OCI-LY3 (cell line): ENCODE measurements around the gene DSTN.

Source experiments
- H2AFZ ChIP-seq: fragments of 200-600, 300-600 bp; shearing (Covaris generic); 2 replicates; pipeline ENCODE4 v1.6.0; 2014; ENCODE audit warnings: antibody characterized with exemption, low read depth, low read length
- H3K27ac ChIP-seq: fragments of 200-600, 300-600 bp; sonication (generic); 2 replicates; pipeline ENCODE4 v1.5.1; 2014; ENCODE audit warnings: mild to moderate bottlenecking, low read length, moderate library complexity, mixed read lengths
- H3K27me3 ChIP-seq: fragments of 200-600, 300-600 bp; sonication (generic); 2 replicates; pipeline ENCODE4 v1.6.1; 2014; ENCODE audit warnings: low read depth, low read length, mixed read lengths
- H3K36me3 ChIP-seq: fragments of 200-600, 300-600 bp; sonication (generic); replicated peaks from 2 replicates; pipeline ENCODE3; 2014; ENCODE audit warnings: low read depth, low read length, mixed read lengths
- H3K4me1 ChIP-seq: fragments of 300-600, 200-600 bp; sonication (generic); 2 replicates; pipeline ENCODE4 v1.6.1; 2014; ENCODE audit warnings: low read length, mixed read lengths
- H3K4me2 ChIP-seq: fragments of 200-600, 300-600 bp; sonication (generic); 2 replicates; pipeline ENCODE4 v1.6.1; 2014; ENCODE audit warnings: low read length, mixed read lengths
- H3K4me3 ChIP-seq: fragments of 300-600, 200-600 bp; sonication (generic); 2 replicates; pipeline ENCODE4 v1.5.1; 2014; ENCODE audit warnings: antibody characterized with exemption, mild to moderate bottlenecking, low read length, moderate library complexity
- H3K79me2 ChIP-seq: fragments of 300-600, 200-600 bp; shearing (Covaris generic); 2 replicates; pipeline ENCODE4 v1.6.1; 2014; ENCODE audit warnings: mild to moderate bottlenecking, low read length, mixed read lengths
- H3K9ac ChIP-seq: fragments of 300-600, 200-600 bp; shearing (Covaris generic); 2 replicates; pipeline ENCODE4 v1.6.0; 2014; ENCODE audit warnings: mild to moderate bottlenecking, low read length, moderate library complexity
- H3K9me3 ChIP-seq: fragments of 200-600, 300-600 bp; shearing (Covaris generic); 2 replicates; pipeline ENCODE4 v1.6.1; 2014; ENCODE audit warnings: low read length, mixed read lengths; ENCODE audit not compliant: insufficient read depth
- H4K20me1 ChIP-seq: fragments of 200-600, 300-600 bp; sonication (generic); 2 replicates; pipeline ENCODE4 v1.6.1; 2016; ENCODE audit warnings: low read length, mixed read lengths; ENCODE audit not compliant: insufficient read depth
- CTCF ChIP-seq: fragments of 200-600, 300-600 bp; sonication (generic); IDR thresholded peaks from 2 replicates; pipeline ENCODE4 v1.5.1; 2014; ENCODE audit warnings: antibody characterized with exemption, low read length, low read depth
- EZH2phosphoT487 ChIP-seq: fragments of 200-600 bp; shearing (Covaris generic); IDR thresholded peaks from 2 replicates; pipeline ENCODE4 v1.6.1; 2018; ENCODE audit warnings: antibody characterized with exemption, mixed run types, low read depth

Gene DSTN

GRCh38 chr20:17595856-17596255 is 26.0 kb downstream of the DSTN start:
- no peaks in the 10 kb centered on the region for H3K9me3 ChIP-seq
- no peak overlapping the region for H3K4me3 ChIP-seq
- no peaks in the 10 kb centered on the region for H3K27me3 ChIP-seq
- TF ChIP-seq CTCF (no peak), EZH2phosphoT487 (no peak)
- H3K4me2 ChIP-seq: no peak overlapping the region
- peaks cover 18% of the 10 kb centered on the region for H3K36me3 ChIP-seq
- H3K4me1 ChIP-seq: no peaks in the 10 kb centered on the region
- peaks cover 94% of the 10 kb centered on the region for H4K20me1 ChIP-seq
- no peak overlapping the region for H3K27ac ChIP-seq
- H3K79me2 ChIP-seq: peaks cover 80% of the 10 kb centered on the region
- no peak overlapping the region for H2AFZ ChIP-seq
- no peak overlapping the region for H3K9ac ChIP-seq

- H3K79me2 ChIP-seq: peaks cover 64% of the 10 kb centered on the region
- H4K20me1 ChIP-seq: peaks cover 92% of the 10 kb centered on the region
- no peak for TF ChIP-seq CTCF
- TF ChIP-seq EZH2phosphoT487: no peak
- H3K27ac ChIP-seq: no peak overlapping the region
- H3K9me3 ChIP-seq: no peaks in the 10 kb centered on the region
- no peak overlapping the region for H3K4me3 ChIP-seq
- no peaks in the 10 kb centered on the region for H3K27me3 ChIP-seq
- H3K4me2 ChIP-seq: no peak overlapping the region
- no peak overlapping the region for H2AFZ ChIP-seq
- peaks cover 18% of the 10 kb centered on the region for H3K36me3 ChIP-seq
- no peak overlapping the region for H3K9ac ChIP-seq
- no peaks in the 10 kb centered on the region for H3K4me1 ChIP-seq
Observed at GRCh38 chr20:17598013-17598550, 28.2 kb downstream of the DSTN start.

- Histone ChIP-seq H3K27ac (no peak overlapping the region), H3K4me3 (no peak overlapping the region), H3K36me3 (peaks cover 41% of the 10 kb centered on the region), H2AFZ (no peak overlapping the region), H3K4me2 (no peak overlapping the region), H3K4me1 (peaks cover 6% of the 10 kb centered on the region; the same call in 1 of the 2 replicates), H4K20me1 (peaks cover 88% of the 10 kb centered on the region), H3K79me2 (peaks cover 30% of the 10 kb centered on the region), H3K27me3 (no peaks in the 10 kb centered on the region), H3K9me3 (no peaks in the 10 kb centered on the region), H3K9ac (no peak overlapping the region)
- TF ChIP-seq EZH2phosphoT487 (no peak), CTCF (no peak)
Observed at GRCh38 chr20:17601957-17602356, 32.1 kb downstream of the DSTN start.

GRCh38 chr20:17602493-17602892 is 32.6 kb downstream of the DSTN start:
- Histone ChIP-seq H3K4me1 (peaks cover 6% of the 10 kb centered on the region; the same call in 1 of the 2 replicates), H3K4me3 (no peak overlapping the region), H3K79me2 (peaks cover 25% of the 10 kb centered on the region), H3K4me2 (no peak overlapping the region), H4K20me1 (peaks cover 83% of the 10 kb centered on the region), H3K27me3 (no peaks in the 10 kb centered on the region), H3K27ac (no peak overlapping the region), H3K9me3 (no peaks in the 10 kb centered on the region), H2AFZ (no peak overlapping the region), H3K9ac (no peak overlapping the region), H3K36me3 (peaks cover 41% of the 10 kb centered on the region)
- TF ChIP-seq CTCF: no peak
- no peak for TF ChIP-seq EZH2phosphoT487
